Trophoblast cell (in vitro differentiated cells and primary cell): ENCODE data around the gene ATP6V1A. TPM values are rescaled to one million over a fixed set of nuclear protein-coding genes. Genes with fewer than 3 reads are reported as not detected.

Experiments
- DNase-seq, 2 donors: peaks; one replicate each; pipeline ENCODE4 v3.0.0-alpha.2; 2016
- H2AFZ ChIP-seq: 2 replicates; pipeline ENCODE4 v1.6.1; 2013; ENCODE audit warnings: low read length, moderate library complexity, mild to moderate bottlenecking; ENCODE audit not compliant: insufficient read depth, poor library complexity
- H2AK5ac ChIP-seq: 2 replicates; pipeline ENCODE4 v1.6.1; 2013; ENCODE audit warnings: mild to moderate bottlenecking, low read length
- H2BK120ac ChIP-seq: 2 replicates; pipeline ENCODE4 v1.6.1; 2013; ENCODE audit warnings: low read length, mild to moderate bottlenecking, moderate library complexity; ENCODE audit not compliant: insufficient read depth, poor library complexity
- H2BK12ac ChIP-seq: 2 replicates; pipeline ENCODE4 v1.6.1; 2013; ENCODE audit warnings: mild to moderate bottlenecking, low read length, moderate library complexity
- H2BK5ac ChIP-seq: 2 replicates; pipeline ENCODE4 v1.6.1; 2013; ENCODE audit warnings: low read length, low read depth, moderate library complexity, mild to moderate bottlenecking; ENCODE audit not compliant: poor library complexity
- H3K14ac ChIP-seq: 2 replicates; pipeline ENCODE4 v1.6.1; 2013; ENCODE audit warnings: mild to moderate bottlenecking, low read length
- H3K18ac ChIP-seq: 2 replicates; pipeline ENCODE4 v1.6.1; 2013; ENCODE audit warnings: mild to moderate bottlenecking, low read length
- H3K23ac ChIP-seq: 2 replicates; pipeline ENCODE4 v1.6.1; 2013; ENCODE audit warnings: low read length
- H3K27ac ChIP-seq: 2 replicates; pipeline ENCODE4 v1.5.1; 2013; ENCODE audit warnings: low read depth, mild to moderate bottlenecking, inconsistent platforms, low read length, moderate library complexity
- H3K27me3 ChIP-seq: 2 replicates; pipeline ENCODE4 v1.6.1; 2013; ENCODE audit warnings: inconsistent platforms, mild to moderate bottlenecking, low read length, moderate library complexity; ENCODE audit not compliant: insufficient read depth
- H3K36me3 ChIP-seq, 2 experiments: 1 replicate in 1 of 2; 2 replicates in 1 of 2; pipeline ENCODE4 v1.6.1; 2013; ENCODE audit warnings: low read length in 2 of 2, mild to moderate bottlenecking in 2 of 2, moderate library complexity in 1 of 2; ENCODE audit not compliant: insufficient read depth in 2 of 2, control insufficient read depth in 1 of 2
- H3K4ac ChIP-seq: 2 replicates; pipeline ENCODE4 v1.6.1; 2013; ENCODE audit warnings: low read depth, mild to moderate bottlenecking, low read length, moderate library complexity
- H3K4me1 ChIP-seq, 2 experiments: 1 replicate in 1 of 2; 2 replicates in 1 of 2; pipeline ENCODE4 v1.6.1; 2013; ENCODE audit warnings: low read length in 2 of 2, mild to moderate bottlenecking in 2 of 2, moderate library complexity in 1 of 2; ENCODE audit not compliant: insufficient read depth in 2 of 2, control insufficient read depth in 1 of 2
- H3K4me2 ChIP-seq: 2 replicates; pipeline ENCODE4 v1.6.1; 2013; ENCODE audit warnings: inconsistent platforms, mild to moderate bottlenecking, low read length, moderate library complexity
- H3K4me3 ChIP-seq: 2 replicates; pipeline ENCODE4 v1.5.1; 2013; ENCODE audit warnings: mild to moderate bottlenecking, low read depth, low read length, inconsistent platforms
- H3K79me1 ChIP-seq: one replicate; pipeline ENCODE4 v1.6.1; 2013; ENCODE audit warnings: low read length
- H3K79me2 ChIP-seq: 2 replicates; pipeline ENCODE4 v1.6.1; 2013; ENCODE audit warnings: low read length, mild to moderate bottlenecking; ENCODE audit not compliant: control insufficient read depth, insufficient read depth, poor library complexity
- H3K9ac ChIP-seq: 2 replicates; pipeline ENCODE4 v1.6.1; 2013; ENCODE audit warnings: mild to moderate bottlenecking, low read length
- H3K9me3 ChIP-seq: 2 replicates; pipeline ENCODE4 v1.6.1; 2013; ENCODE audit warnings: low read depth, mild to moderate bottlenecking, control low read depth, inconsistent platforms, low read length; ENCODE audit not compliant: insufficient read depth
- H4K12ac ChIP-seq: 2 replicates; pipeline ENCODE4 v1.6.1; 2013; ENCODE audit warnings: low read depth, mild to moderate bottlenecking, low read length, moderate library complexity
- H4K8ac ChIP-seq: 2 replicates; pipeline ENCODE4 v1.6.1; 2013; ENCODE audit warnings: low read depth, mild to moderate bottlenecking, low read length, moderate library complexity
- H4K91ac ChIP-seq: one replicate; pipeline ENCODE4 v1.6.1; 2013; ENCODE audit warnings: low read depth, mild to moderate bottlenecking, low read length, moderate library complexity
- WGBS: extraction: QIAGEN DNeasy Blood & Tissue Kit; methylation state at CpG from one replicate; pipeline ENCODE4 v1.1.7; 2013; ENCODE audit warnings: missing lambda C conversion rate; ENCODE audit not compliant: insufficient read length, insufficient coverage; ENCODE audit errors: extremely low coverage; 5-methylcytosine and 5-hydroxymethylcytosine counted together
- polyA plus RNA-seq: library from polyadenylated mRNA; stranded (reverse); fragments of 200-250 nt; gene quantifications from 2 replicates; pipeline ENCODE4 v1.2.3, GENCODE V29; 2013

ATP6V1A gene
- 38.7 and 40.8 TPM in 2 replicates for polyA plus RNA-seq

DNA sequence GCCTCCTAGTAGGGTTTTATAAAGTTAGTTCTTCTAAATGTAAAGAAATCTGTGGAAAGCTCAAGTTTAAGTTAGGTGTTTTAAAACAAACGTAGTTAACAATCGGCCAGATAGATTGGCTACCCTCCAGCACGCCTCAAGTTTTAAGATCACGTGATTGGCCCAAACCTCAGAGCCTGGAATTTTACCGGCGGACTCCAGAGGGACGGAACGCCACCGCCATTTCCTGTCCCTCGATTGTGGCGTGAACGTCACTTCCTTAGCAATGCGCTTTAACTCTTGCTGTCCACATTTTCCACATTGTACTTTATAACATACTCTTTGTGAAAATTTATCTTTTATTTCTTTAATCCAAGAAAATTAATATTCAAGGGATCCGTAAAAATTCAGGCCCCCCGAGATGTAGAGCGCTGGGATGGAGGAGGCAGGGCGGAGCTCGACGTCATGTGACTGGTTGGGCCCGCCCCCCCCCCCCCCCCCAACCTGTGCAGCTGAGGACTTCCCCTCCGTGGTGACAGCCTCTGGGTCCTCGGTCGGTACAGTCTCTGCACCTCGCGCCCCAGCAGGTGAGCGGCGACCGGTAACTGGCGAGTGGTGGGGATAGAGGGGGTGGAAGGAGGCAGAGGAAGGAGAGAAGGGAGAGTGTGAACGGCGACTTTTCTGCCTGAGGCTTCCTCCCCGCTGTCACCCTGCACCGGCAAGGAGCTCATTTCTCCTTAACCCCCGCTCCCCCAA lies at the start of gene ATP6V1A:
Gene ATP6V1A, plus strand, starts transcription at position 488 of the 735 bp plus-strand sequence. CDS start 31,719 bp downstream, outside the sequence.
- peak; percentile 91 to 98 for DNase-seq
- Histone ChIP-seq H3K79me1 (peaks cover 17% of the 10 kb centered on the region), H3K4me3 (peak within 1 kb of the TSS; percentile 88), H3K14ac (peak within 1 kb of the TSS; percentile 94), H2BK12ac (no peak within 1 kb of the TSS), H4K12ac (peak within 1 kb of the TSS; percentile 65), H3K4ac (peak within 1 kb of the TSS; percentile 71), H2AK5ac (peak within 1 kb of the TSS; percentile 13), H4K8ac (peak within 1 kb of the TSS; percentile 98), H3K9ac (peak within 1 kb of the TSS; percentile 94), H4K91ac (peak within 1 kb of the TSS; percentile 92), H2BK5ac (peak within 1 kb of the TSS; percentile 92), H2AFZ (peak within 1 kb of the TSS; percentile 92), H3K4me1 (peaks cover 3% of the 10 kb centered on the region in 2 experiments), H3K36me3 (no peaks in the 10 kb centered on the region), H3K9me3 (no peaks in the 10 kb centered on the region), H3K4me2 (peak within 1 kb of the TSS; percentile 84), H3K27ac (peak within 1 kb of the TSS; percentile 98), H3K18ac (peak within 1 kb of the TSS; percentile 90), H3K23ac (no peak within 1 kb of the TSS), H3K79me2 (peaks cover 15% of the 10 kb centered on the region), H3K27me3 (no peaks in the 10 kb centered on the region), H2BK120ac (peak within 1 kb of the TSS; percentile 70)
- no CpG with 5 or more reads among the region's 34 CpGs for WGBS

DNA sequence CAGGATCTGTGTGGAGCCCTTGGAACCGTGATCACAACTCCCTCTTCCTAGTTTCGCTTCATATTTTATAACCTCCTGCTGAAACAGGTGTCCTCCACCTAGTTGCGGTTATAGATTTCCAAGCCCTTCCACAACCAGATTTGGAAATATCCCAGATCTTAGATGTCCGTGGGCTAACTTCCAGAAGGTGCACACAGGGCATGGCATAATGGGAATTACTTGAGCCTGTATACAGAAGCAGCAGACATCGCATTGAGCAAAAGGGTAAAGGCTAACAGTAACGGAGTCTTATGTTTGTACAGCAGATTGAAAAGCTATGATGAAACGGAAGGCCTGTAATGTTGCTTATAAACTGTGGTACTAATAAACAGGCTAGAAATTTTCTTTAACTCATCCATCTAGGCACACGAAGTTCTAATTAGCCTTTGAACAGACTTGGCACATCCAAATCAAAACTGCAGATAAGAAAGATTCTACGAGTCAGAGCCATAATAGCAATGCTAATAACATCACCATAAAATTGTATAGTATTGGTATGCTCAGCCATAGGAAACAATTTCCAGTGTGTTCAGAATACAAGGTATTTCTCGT lies 49.2 kb upstream of the ATP6V1A start:
- Histone ChIP-seq H4K91ac (peak overlapping the region; percentile 70), H4K8ac (peak overlapping the region; percentile 95), H2BK12ac (peak overlapping the region; percentile 38), H3K4me1 (peaks cover 0 to 3% of the 10 kb centered on the region in 2 experiments), H3K14ac (peak overlapping the region; percentile 85), H2BK5ac (peak overlapping the region; percentile 76), H2AK5ac (peak overlapping the region; percentile 59), H4K12ac (peak overlapping the region; percentile 89), H3K9me3 (no peaks in the 10 kb centered on the region), H2AFZ (peak overlapping the region; percentile 81), H3K9ac (peak overlapping the region; percentile 94), H3K4me2 (peak overlapping the region; percentile 94), H3K4me3 (peak overlapping the region; percentile 75), H3K79me1 (peaks cover 14% of the 10 kb centered on the region), H3K79me2 (peaks cover 13% of the 10 kb centered on the region), H3K27ac (peak overlapping the region; percentile 74), H3K18ac (peak overlapping the region; percentile 87), H3K23ac (no peak overlapping the region), H2BK120ac (peak overlapping the region; percentile 72), H3K36me3 (no peaks in the 10 kb centered on the region), H3K27me3 (no peaks in the 10 kb centered on the region), H3K4ac (peak overlapping the region; percentile 82)
- WGBS = no CpG with 5 or more reads among the region's 10 CpGs
- no peak for DNase-seq

GRCh38 chr3:113698213-113698742 lies 48.6 kb upstream of the ATP6V1A start:
- no CpG with 5 or more reads among the region's 6 CpGs for WGBS
- no peaks in the 10 kb centered on the region for H3K9me3 ChIP-seq
- no peak overlapping the region for H3K9ac ChIP-seq

GRCh38 chr3:113698956-113699355 lies 47.9 kb upstream of the ATP6V1A start:
- Histone ChIP-seq H3K14ac (no peak overlapping the region), H3K4ac (no peak overlapping the region)

More at GRCh38 chr3:113698213-113698742, 48.6 kb upstream of the ATP6V1A start:
- Histone ChIP-seq H3K4me3 (no peak overlapping the region), H3K18ac (no peak overlapping the region), H2BK5ac (no peak overlapping the region), H3K36me3 (no peaks in the 10 kb centered on the region), H3K79me1 (peaks cover 14% of the 10 kb centered on the region), H3K4me1 (peaks cover 0 to 3% of the 10 kb centered on the region in 2 experiments), H3K4ac (peak overlapping the region; percentile 57), H3K79me2 (peaks cover 13% of the 10 kb centered on the region), H3K23ac (no peak overlapping the region), H3K14ac (no peak overlapping the region), H2AFZ (no peak overlapping the region), H2BK120ac (no peak overlapping the region), H4K8ac (peak overlapping the region; percentile 36), H2BK12ac (no peak overlapping the region), H4K12ac (no peak overlapping the region), H4K91ac (no peak overlapping the region), H3K4me2 (no peak overlapping the region), H2AK5ac (no peak overlapping the region), H3K27ac (no peak overlapping the region), H3K27me3 (no peaks in the 10 kb centered on the region)
- DNase-seq = no peak

More at GRCh38 chr3:113698956-113699355, 47.9 kb upstream of the ATP6V1A start:
- H3K27me3 ChIP-seq = no peaks in the 10 kb centered on the region
- no peak overlapping the region for H3K18ac ChIP-seq
- peaks cover 13% of the 10 kb centered on the region for H3K79me2 ChIP-seq
- H3K79me1 ChIP-seq = peaks cover 14% of the 10 kb centered on the region
- peak overlapping the region; percentile 35 for H3K4me3 ChIP-seq
- H2BK5ac ChIP-seq = no peak overlapping the region
- no peak overlapping the region for H4K91ac ChIP-seq
- H3K9me3 ChIP-seq = no peaks in the 10 kb centered on the region
- H3K27ac ChIP-seq = no peak overlapping the region
- peaks cover 0 to 3% of the 10 kb centered on the region in 2 experiments for H3K4me1 ChIP-seq
- no peak overlapping the region for H3K9ac ChIP-seq
- DNase-seq = no peak
- H2AFZ ChIP-seq = no peak overlapping the region
- no peak overlapping the region for H2AK5ac ChIP-seq
- no peak overlapping the region for H2BK120ac ChIP-seq
- peak overlapping the region; percentile 44 for H4K8ac ChIP-seq
- H2BK12ac ChIP-seq = no peak overlapping the region
- H3K36me3 ChIP-seq = no peaks in the 10 kb centered on the region
- no peak overlapping the region for H4K12ac ChIP-seq
- WGBS = no CpG with 5 or more reads among the region's 24 CpGs
- no peak overlapping the region for H3K23ac ChIP-seq
- H3K4me2 ChIP-seq = peak overlapping the region; percentile 75
